ENCODE results near the gene GREM2.

Gene GREM2

DNA sequence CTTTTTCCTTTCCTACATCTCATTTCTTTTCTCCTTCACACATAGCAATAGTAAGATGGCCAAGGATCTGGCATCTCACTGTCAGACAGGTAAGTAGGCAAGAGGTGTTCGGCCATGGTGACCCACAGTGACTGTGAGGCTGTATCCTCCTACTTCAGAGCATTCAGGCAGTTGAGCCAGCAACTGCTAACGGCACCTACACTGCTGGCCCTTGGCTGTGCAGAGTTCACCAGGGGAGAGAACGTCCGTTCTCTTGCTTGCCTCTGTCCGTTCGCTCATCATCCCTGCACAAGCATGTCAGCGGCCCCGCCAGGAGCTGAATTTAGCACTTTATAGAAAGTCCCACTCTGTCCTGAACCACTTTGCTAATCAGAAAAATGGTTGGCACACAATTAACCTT lies 113.6 kb downstream of the GREM2 start:
- TF ChIP-seq, protein P1, sequence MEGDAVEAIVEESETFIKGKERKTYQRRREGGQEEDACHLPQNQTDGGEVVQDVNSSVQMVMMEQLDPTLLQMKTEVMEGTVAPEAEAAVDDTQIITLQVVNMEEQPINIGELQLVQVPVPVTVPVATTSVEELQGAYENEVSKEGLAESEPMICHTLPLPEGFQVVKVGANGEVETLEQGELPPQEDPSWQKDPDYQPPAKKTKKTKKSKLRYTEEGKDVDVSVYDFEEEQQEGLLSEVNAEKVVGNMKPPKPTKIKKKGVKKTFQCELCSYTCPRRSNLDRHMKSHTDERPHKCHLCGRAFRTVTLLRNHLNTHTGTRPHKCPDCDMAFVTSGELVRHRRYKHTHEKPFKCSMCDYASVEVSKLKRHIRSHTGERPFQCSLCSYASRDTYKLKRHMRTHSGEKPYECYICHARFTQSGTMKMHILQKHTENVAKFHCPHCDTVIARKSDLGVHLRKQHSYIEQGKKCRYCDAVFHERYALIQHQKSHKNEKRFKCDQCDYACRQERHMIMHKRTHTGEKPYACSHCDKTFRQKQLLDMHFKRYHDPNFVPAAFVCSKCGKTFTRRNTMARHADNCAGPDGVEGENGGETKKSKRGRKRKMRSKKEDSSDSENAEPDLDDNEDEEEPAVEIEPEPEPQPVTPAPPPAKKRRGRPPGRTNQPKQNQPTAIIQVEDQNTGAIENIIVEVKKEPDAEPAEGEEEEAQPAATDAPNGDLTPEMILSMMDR (IDR thresholded peaks at IDR 0.05; ENCODE audit: borderline replicate concordance, insufficient read depth, low read depth, low read length): no peak

DNA sequence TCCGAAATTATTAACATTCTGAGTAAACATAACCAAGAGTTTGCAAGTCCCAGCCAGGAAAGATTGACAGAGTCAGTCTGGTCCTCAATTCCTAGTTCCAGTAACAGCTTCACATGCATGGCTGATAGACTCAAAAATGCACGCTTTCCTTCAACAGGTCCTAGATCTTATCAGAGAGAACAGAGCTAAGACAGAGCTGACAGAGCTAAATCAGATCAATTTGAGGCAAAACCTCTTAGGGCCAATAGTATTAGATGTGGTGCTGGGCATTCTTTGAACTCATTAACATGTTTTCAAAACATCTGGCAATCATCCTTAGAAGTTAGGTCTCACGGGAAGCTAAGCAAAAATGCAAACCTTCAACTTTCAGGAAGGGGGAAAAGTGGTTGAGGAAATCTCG lies 114.0 kb downstream of the GREM2 start:
- TF ChIP-seq, protein P1 (IDR thresholded peaks at IDR 0.05; ENCODE audit: borderline replicate concordance, insufficient read depth, low read depth, low read length): no peak
- no peak overlapping the region for H3K4me3 ChIP-seq (ENCODE audit: low read depth, low read length)

More for the DNA sequence above, 113.6 kb downstream of the GREM2 start:
- no peak overlapping the region for H3K4me3 ChIP-seq (ENCODE audit: low read depth, low read length)

DNA sequence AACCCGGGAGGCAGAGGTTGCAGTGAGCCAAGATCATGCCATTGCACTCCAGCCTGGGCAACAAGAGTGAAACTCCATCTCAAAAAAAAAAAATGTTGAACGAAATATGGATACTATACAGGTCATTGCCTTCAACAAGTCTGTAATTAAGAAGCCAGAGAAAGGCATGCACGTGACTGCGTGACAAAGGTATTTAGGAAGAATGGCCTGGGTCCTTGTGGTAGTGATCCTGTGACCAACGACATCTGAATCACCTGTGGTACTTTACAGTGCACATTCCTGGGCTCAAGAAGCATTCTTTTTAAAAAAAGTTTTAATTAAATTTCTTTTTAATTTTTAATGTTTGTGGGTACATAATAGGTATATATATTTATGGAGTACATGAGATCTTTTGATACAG lies 115.0 kb downstream of the GREM2 start:
- TF ChIP-seq, protein P1 (IDR thresholded peaks at IDR 0.05; ENCODE audit: borderline replicate concordance, insufficient read depth, low read depth, low read length): no peak
- H3K4me3 ChIP-seq (ENCODE audit: low read depth, low read length): no peak overlapping the region

DNA sequence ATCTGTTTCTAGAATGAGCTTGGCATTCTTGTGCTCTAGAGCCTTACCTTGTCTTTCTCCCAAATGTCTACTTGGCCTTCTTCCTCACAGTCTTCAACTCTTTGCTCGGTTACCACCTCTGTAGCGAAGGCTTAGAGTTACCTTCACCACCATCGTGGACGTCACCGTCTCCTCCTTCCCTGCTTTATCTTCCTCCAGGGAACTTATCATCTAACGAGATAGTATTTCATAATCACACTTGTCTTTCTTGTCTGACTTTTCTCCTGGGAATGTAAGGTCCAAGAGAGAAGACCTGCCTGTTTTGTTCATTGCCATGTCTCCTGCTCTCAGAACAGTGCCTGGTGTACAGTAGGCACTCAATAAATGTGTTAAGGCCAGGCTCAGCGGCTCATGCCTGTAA lies 115.6 kb downstream of the GREM2 start:
- TF ChIP-seq, protein P1 (IDR thresholded peaks at IDR 0.05; ENCODE audit: borderline replicate concordance, insufficient read depth, low read depth, low read length): no peak
- no peak overlapping the region for H3K4me3 ChIP-seq (ENCODE audit: low read depth, low read length)

DNA sequence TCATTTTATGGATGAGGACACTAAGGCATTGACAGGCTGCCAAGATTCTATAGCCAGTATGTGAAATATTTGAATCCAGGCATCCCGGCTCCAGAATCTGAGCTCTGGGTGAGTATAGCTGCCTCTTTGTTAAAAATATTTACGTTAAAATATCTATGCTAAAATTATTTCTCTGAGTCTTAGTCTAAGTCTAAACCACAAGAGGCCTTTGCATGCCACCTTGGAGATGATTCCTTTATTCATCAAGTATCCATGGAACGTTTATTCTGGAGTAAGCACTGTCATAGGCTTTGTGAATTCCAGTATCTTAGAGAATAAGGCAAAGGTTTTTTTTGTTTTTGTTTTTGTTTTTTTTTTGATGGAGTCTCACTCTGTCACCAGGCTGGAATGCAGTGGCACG lies 116.4 kb downstream of the GREM2 start:
- TF ChIP-seq, protein P1 (IDR thresholded peaks at IDR 0.05; ENCODE audit: borderline replicate concordance, insufficient read depth, low read depth, low read length): no peak
- no peak overlapping the region for H3K4me3 ChIP-seq (ENCODE audit: low read depth, low read length)

DNA sequence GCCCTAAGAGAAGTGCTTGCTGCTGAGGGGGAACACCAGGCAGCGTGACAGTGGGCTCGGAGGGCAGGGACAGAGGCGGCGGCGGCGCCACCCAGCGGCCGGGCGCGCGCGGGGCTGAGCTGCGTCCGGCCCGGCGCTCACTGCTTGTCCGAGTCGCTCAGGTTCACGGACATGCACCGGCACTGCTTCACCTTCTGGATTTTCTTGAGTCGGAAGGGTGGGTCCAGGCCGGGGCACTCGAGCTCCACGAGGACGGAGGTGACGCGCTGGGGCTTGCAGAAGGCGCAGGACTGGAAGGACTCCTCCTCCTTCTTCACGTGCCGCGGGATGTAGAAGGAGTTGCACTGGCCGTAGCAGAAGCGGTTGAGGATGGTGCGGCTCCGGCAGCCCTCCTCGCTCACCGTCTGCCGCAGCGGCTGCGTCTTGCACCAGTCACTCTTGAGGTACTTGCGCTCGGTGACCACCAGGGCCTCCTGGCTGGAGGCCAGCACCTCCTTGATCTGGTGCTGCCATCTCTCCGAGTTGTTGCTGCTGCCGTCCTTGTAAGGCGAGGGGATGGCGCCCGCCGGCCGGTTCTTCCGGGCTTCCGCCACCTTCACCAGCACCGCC lies 119.0 kb downstream of the GREM2 start:
- H3K4me3 ChIP-seq (ENCODE audit: low read depth, low read length): no peak overlapping the region
- TF ChIP-seq, protein P1 (IDR thresholded peaks at IDR 0.05; ENCODE audit: borderline replicate concordance, insufficient read depth, low read depth, low read length): no peak

DNA sequence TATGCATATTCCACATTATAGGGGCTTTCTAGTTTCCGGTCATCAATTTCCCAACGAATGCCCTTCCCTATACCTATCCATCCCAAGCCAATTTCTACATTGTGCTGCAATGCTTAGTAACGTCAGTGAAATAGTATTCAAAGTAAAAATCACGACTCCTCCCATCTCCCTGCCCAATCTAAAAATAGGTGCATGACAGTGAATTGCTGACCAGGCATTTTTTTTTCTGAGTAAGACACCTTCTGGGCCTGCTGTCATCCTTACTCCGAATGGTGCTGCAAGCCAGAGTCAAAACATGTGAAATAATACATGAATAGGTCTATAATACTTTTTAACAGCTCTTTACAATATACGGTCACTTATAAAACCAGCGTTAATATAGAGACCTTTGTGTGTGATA lies 120.2 kb downstream of the GREM2 start:
- TF ChIP-seq, protein P1 (IDR thresholded peaks at IDR 0.05; ENCODE audit: borderline replicate concordance, insufficient read depth, low read depth, low read length): no peak
- no peak overlapping the region for H3K4me3 ChIP-seq (ENCODE audit: low read depth, low read length)
